Activated T-helper 2 cell treated with anti-CD3 and anti-CD28 coated beads, Interferon-gamma antibody, Interleukin-2, Interleukin-4, amounts not matched to agents 10 μg/mL and 5 μg/mL and 100 μg/mL, durations not matched to agents 14 hours and 24 hours and 36 hours (primary cell): Measurements from ENCODE around the gene SPAG7. TPM values are rescaled to one million over a fixed set of nuclear protein-coding genes. Genes with fewer than 3 reads are reported as not detected.
A peak's percentile ranks its signal among the peaks of the same experiment; 100 is the strongest.

Source experiments
- DNase-seq: peaks from one replicate; pipeline ENCODE4 v3.0.0; 2021; ENCODE audit warnings: low spot score
- H3K27ac Mint-ChIP-seq: one replicate; pipeline ENCODE4 v1.8.0; 2021; ENCODE audit warnings: mixed read lengths
- H3K27me3 Mint-ChIP-seq: one replicate; pipeline ENCODE4 v1.8.0; 2021; ENCODE audit warnings: low read depth, mixed read lengths
- H3K36me3 Mint-ChIP-seq: one replicate; pipeline ENCODE4 v1.8.0; 2021; ENCODE audit warnings: low read depth, mixed read lengths
- H3K4me1 Mint-ChIP-seq: one replicate; pipeline ENCODE4 v1.8.0; 2021; ENCODE audit warnings: low read depth, mixed read lengths
- H3K4me3 Mint-ChIP-seq: one replicate; pipeline ENCODE4 v1.8.0; 2021; ENCODE audit warnings: low read depth, mild to moderate bottlenecking, moderate library complexity, mixed read lengths
- H3K9me3 Mint-ChIP-seq: one replicate; pipeline ENCODE4 v1.8.0; 2021; ENCODE audit warnings: mixed read lengths
- intact Hi-C: fragments of 100-400 bp; cut with micrococcal nuclease; formaldehyde crosslinking; loops from one replicate; pipeline ENCODE4 v1.15.1; 2023
- total RNA-seq: library from RNA; stranded (reverse); gene quantifications from 2 replicates; pipeline ENCODE4 v1.2.3, GENCODE V29; 2022

Gene SPAG7
- total RNA-seq, 1 donor from 2014 or later = 70.4 TPM

- H3K4me1 Mint-ChIP-seq = peaks cover 20% of the 10 kb centered on the region
- H3K36me3 Mint-ChIP-seq = peaks cover 20% of the 10 kb centered on the region
- no peak overlapping the region for H3K27ac Mint-ChIP-seq
- H3K4me3 Mint-ChIP-seq = no peak overlapping the region
- no peaks in the 10 kb centered on the region for H3K9me3 Mint-ChIP-seq
- no peak for DNase-seq
- intact Hi-C loops = no loop called here
- H3K27me3 Mint-ChIP-seq = no peaks in the 10 kb centered on the region
Measured at GRCh38 chr17:4994081-4994595, 26.5 kb upstream of the SPAG7 start.

- intact Hi-C loops = loop anchor here (1.0 to 2.0 kb wide), 2 partner anchors 9 to 19 kb away; partner anchors contain the start of genes INCA1 and KIF1C
- no peaks in the 10 kb centered on the region for H3K27me3 Mint-ChIP-seq
- peak overlapping the region; percentile 94 for H3K4me3 Mint-ChIP-seq
- no peak for DNase-seq
- peaks cover 37% of the 10 kb centered on the region for H3K4me1 Mint-ChIP-seq
- no peaks in the 10 kb centered on the region for H3K9me3 Mint-ChIP-seq
- peaks cover 42% of the 10 kb centered on the region for H3K36me3 Mint-ChIP-seq
- H3K27ac Mint-ChIP-seq = peak overlapping the region; percentile 86
Measured at GRCh38 chr17:4987767-4988567, 20.4 kb upstream of the SPAG7 start.

- peak; percentile 76 for DNase-seq
- Mint-ChIP-seq H3K9me3 (no peaks in the 10 kb centered on the region), H3K27me3 (no peaks in the 10 kb centered on the region), H3K4me3 (peak within 1 kb of the TSS; percentile 94), H3K27ac (peak within 1 kb of the TSS; percentile 86), H3K36me3 (peaks cover 49% of the 10 kb centered on the region), H3K4me1 (peaks cover 37% of the 10 kb centered on the region)
- intact Hi-C loops = loop anchor here (1.0 to 2.0 kb wide), 2 partner anchors 10 to 18 kb away; partner anchors contain the start of genes INCA1 and KIF1C
Measured at GRCh38 chr17:4986951-4987766, 19.5 kb upstream of the SPAG7 start, which contains the start of gene CAMTA2. Gene CAMTA2, minus strand, starts transcription at chr17:4987675. Its CDS starts 1,453 bp downstream, at chr17:4986222.

GRCh38 chr17:4986403-4986802 lies 18.8 kb upstream of the SPAG7 start:
- peaks cover 35% of the 10 kb centered on the region for H3K4me1 Mint-ChIP-seq
- peak overlapping the region; percentile 86 for H3K27ac Mint-ChIP-seq
- intact Hi-C loops = loop anchor here (2.0 kb wide), 1 partner anchor 18 kb away; no protein-coding TSS in a partner anchor
- no peaks in the 10 kb centered on the region for H3K9me3 Mint-ChIP-seq
- DNase-seq = no peak
- H3K4me3 Mint-ChIP-seq = peak overlapping the region; percentile 94
- H3K36me3 Mint-ChIP-seq = peaks cover 50% of the 10 kb centered on the region
- H3K27me3 Mint-ChIP-seq = no peaks in the 10 kb centered on the region

- Mint-ChIP-seq H3K36me3 (peaks cover 64% of the 10 kb centered on the region), H3K4me3 (no peak overlapping the region), H3K27ac (no peak overlapping the region), H3K4me1 (peaks cover 30% of the 10 kb centered on the region), H3K27me3 (no peaks in the 10 kb centered on the region), H3K9me3 (no peaks in the 10 kb centered on the region)
- no peak for DNase-seq
- intact Hi-C loops = no loop called here
Measured at GRCh38 chr17:4982305-4982704, 14.7 kb upstream of the SPAG7 start.

GRCh38 chr17:4980644-4981216 lies 13.1 kb upstream of the SPAG7 start:
- Mint-ChIP-seq H3K4me3 (no peak overlapping the region), H3K4me1 (peaks cover 20% of the 10 kb centered on the region), H3K27me3 (no peaks in the 10 kb centered on the region), H3K9me3 (no peaks in the 10 kb centered on the region), H3K27ac (peak overlapping the region; percentile 54), H3K36me3 (peaks cover 65% of the 10 kb centered on the region)
- intact Hi-C loops = loop anchor here (1.0 kb wide), 1 partner anchor 82 kb away; no protein-coding TSS in a partner anchor
- peak; percentile 44 for DNase-seq

- peaks cover 77% of the 10 kb centered on the region for H3K36me3 Mint-ChIP-seq
- intact Hi-C loops = no loop called here
Measured at GRCh38 chr17:4978726-4979125, 11.1 kb upstream of the SPAG7 start.

GRCh38 chr17:4974115-4974670 lies 6.6 kb upstream of the SPAG7 start:
- no peaks in the 10 kb centered on the region for H3K27me3 Mint-ChIP-seq
- intact Hi-C loops = no loop called here
- peaks cover 23% of the 10 kb centered on the region for H3K4me1 Mint-ChIP-seq
- H3K4me3 Mint-ChIP-seq = no peak overlapping the region
- DNase-seq = no peak
- H3K27ac Mint-ChIP-seq = no peak overlapping the region
- no peaks in the 10 kb centered on the region for H3K9me3 Mint-ChIP-seq
- H3K36me3 Mint-ChIP-seq = peaks cover 59% of the 10 kb centered on the region

More at GRCh38 chr17:4978726-4979125, 11.1 kb upstream of the SPAG7 start:
- Mint-ChIP-seq H3K9me3 (no peaks in the 10 kb centered on the region), H3K4me3 (no peak overlapping the region), H3K4me1 (peaks cover 16% of the 10 kb centered on the region), H3K27me3 (no peaks in the 10 kb centered on the region), H3K27ac (no peak overlapping the region)
- DNase-seq = no peak

GRCh38 chr17:4973256-4974114 lies 5.9 kb upstream of the SPAG7 start:
- H3K4me3 Mint-ChIP-seq = no peak overlapping the region
- no peaks in the 10 kb centered on the region for H3K9me3 Mint-ChIP-seq
- peaks cover 28% of the 10 kb centered on the region for H3K4me1 Mint-ChIP-seq
- H3K36me3 Mint-ChIP-seq = peaks cover 53% of the 10 kb centered on the region
- intact Hi-C loops = no loop called here
- no peaks in the 10 kb centered on the region for H3K27me3 Mint-ChIP-seq
- no peak overlapping the region for H3K27ac Mint-ChIP-seq
- no peak for DNase-seq

- intact Hi-C loops = no loop called here
- H3K36me3 Mint-ChIP-seq = peaks cover 47% of the 10 kb centered on the region
- peaks cover 28% of the 10 kb centered on the region for H3K4me1 Mint-ChIP-seq
- H3K9me3 Mint-ChIP-seq = no peaks in the 10 kb centered on the region
- no peak overlapping the region for H3K4me3 Mint-ChIP-seq
- H3K27me3 Mint-ChIP-seq = no peaks in the 10 kb centered on the region
- DNase-seq = no peak
- H3K27ac Mint-ChIP-seq = no peak overlapping the region
Measured at GRCh38 chr17:4972752-4973151, 5.1 kb upstream of the SPAG7 start.

GRCh38 chr17:4972322-4972721 lies 4.7 kb upstream of the SPAG7 start:
- no peak overlapping the region for H3K27ac Mint-ChIP-seq
- H3K36me3 Mint-ChIP-seq = peaks cover 44% of the 10 kb centered on the region
- DNase-seq = no peak
- no peaks in the 10 kb centered on the region for H3K27me3 Mint-ChIP-seq
- no peaks in the 10 kb centered on the region for H3K9me3 Mint-ChIP-seq
- peaks cover 28% of the 10 kb centered on the region for H3K4me1 Mint-ChIP-seq
- H3K4me3 Mint-ChIP-seq = no peak overlapping the region
- intact Hi-C loops = no loop called here
